ENCODE measurements around the gene TMPRSS2. TPM values are rescaled to one million over a fixed set of nuclear protein-coding genes. Genes with fewer than 3 reads are reported as not detected.

TMPRSS2 gene
- total and polyA plus RNA-seq, 11 donors, result 0.04 TPM; not detected in 10

DNA sequence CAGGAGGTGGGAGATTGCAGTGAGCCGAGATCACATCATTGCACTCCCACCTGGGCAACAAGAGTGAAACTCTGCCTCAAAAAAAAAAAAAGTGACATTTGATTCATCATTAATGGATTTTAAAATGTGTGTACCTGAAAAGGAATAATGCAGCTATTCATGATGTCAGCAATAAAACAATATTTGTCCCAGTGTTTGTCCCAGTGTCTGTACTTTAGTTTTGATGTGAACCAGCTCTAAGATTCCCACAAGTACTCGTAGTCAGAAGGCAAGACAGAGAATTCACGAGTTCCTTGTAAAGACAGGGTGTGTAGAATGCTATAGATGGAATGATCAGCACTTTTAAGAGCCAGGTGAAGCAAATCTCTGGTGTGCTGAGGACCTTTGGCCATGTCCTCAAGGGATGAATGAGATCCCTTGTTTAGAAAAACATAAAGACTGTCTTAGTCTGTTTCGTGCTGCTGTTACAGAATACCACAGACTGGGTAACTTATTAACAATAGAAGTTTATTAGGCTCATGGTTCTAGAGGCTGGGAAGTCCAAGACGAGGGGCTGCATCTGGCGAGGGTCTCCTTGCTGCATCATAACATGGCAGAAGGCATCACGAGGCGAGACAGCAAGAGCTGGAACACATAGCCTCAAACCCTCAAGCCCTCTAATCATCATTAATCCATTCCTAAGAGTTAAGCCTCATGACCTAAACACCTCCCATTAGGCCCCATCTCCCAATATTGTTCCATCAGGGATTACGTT, 12.0 kb upstream of the TMPRSS2 start:
- TF ChIP-seq POLR2A (IDR thresholded peaks at IDR 0.05), result no peak
- TF ChIP-seq, protein P1, sequence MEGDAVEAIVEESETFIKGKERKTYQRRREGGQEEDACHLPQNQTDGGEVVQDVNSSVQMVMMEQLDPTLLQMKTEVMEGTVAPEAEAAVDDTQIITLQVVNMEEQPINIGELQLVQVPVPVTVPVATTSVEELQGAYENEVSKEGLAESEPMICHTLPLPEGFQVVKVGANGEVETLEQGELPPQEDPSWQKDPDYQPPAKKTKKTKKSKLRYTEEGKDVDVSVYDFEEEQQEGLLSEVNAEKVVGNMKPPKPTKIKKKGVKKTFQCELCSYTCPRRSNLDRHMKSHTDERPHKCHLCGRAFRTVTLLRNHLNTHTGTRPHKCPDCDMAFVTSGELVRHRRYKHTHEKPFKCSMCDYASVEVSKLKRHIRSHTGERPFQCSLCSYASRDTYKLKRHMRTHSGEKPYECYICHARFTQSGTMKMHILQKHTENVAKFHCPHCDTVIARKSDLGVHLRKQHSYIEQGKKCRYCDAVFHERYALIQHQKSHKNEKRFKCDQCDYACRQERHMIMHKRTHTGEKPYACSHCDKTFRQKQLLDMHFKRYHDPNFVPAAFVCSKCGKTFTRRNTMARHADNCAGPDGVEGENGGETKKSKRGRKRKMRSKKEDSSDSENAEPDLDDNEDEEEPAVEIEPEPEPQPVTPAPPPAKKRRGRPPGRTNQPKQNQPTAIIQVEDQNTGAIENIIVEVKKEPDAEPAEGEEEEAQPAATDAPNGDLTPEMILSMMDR (IDR thresholded peaks at IDR 0.05), result no peak
- H3K9me3 ChIP-seq, result peaks cover 0 to 14% (median 0%) of the 10 kb centered on the region in 12 donors
- DNase-seq (no peak), ATAC-seq (no peak)
- WGBS, 4 donors, result 73 to 84% (median 80%) methylated on average over 9 of the region's 9 CpGs
- H3K36me3 ChIP-seq, result no peaks in the 10 kb centered on the region
- peaks cover 0 to 19% (median 0%) of the 10 kb centered on the region in 9 donors for H3K27me3 ChIP-seq
- H3K27ac ChIP-seq, result no peak overlapping the region
- H3K4me3 ChIP-seq, result no peak overlapping the region
- intact Hi-C loops (cut with DNase I), result no loop called here
- no peaks in the 10 kb centered on the region for H3K4me1 ChIP-seq

DNA sequence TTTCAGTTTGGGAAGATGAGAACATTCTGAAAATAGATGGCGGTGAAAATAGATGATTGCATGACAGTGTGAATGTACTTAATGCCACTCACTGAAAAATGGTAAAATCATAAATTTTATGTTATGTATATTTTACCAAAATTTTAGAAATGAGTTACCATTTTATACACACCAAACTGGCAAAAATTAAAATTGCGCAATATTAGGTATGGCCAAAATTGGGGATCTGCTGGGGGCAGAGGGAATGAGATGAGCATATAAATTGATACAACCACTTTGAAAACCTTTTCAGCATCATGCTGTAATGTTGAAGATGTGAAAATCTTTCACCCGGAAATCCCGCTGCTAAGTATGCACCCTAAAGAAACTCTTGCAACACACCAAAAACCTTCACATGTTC, 10.8 kb upstream of the TMPRSS2 start:
- no peak for DNase-seq
- Histone ChIP-seq H3K4me3 (no peak overlapping the region), H3K27me3 (peaks cover 0 to 11% (median 0%) of the 10 kb centered on the region in 9 donors), H3K4me1 (no peaks in the 10 kb centered on the region), H3K27ac (no peak overlapping the region), H3K36me3 (no peaks in the 10 kb centered on the region), H3K9me3 (peaks cover 0 to 14% (median 0%) of the 10 kb centered on the region in 12 donors)
- ATAC-seq, result no peak
- TF ChIP-seq, protein P1 (IDR thresholded peaks at IDR 0.05), result no peak
- TF ChIP-seq POLR2A (IDR thresholded peaks at IDR 0.05), result no peak
- WGBS, 4 donors, result 88 to 97% (median 94%) methylated on average over 4 of the region's 4 CpGs
- intact Hi-C loops (cut with DNase I), result no loop called here

DNA sequence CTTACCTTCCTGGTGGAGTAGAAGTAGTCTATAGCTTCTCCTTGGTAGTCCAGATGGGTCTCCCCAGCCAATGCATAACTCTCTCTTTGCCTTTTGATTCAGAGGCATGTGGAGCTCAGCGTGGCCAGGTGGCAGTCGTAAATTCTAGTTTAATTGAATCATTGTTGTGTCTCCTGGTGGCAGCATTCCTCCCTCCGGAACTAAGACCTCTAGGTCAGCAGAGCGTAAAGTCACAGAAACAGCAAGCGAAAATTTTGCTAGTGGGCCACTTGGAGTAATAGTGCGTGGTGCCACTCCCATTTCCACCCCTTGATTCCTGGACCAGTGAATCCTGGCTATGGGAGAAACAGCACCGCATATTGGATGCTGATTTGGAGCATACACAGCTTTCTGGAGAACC, 3.9 kb upstream of the TMPRSS2 start:
- H3K9me3 ChIP-seq, result peaks cover 0 to 8% (median 0%) of the 10 kb centered on the region in 12 donors
- no peak overlapping the region for H3K27ac ChIP-seq
- WGBS, 4 donors, result 68 to 84% (median 74%) methylated on average over 5 to 7 of the region's 7 CpGs

DNA sequence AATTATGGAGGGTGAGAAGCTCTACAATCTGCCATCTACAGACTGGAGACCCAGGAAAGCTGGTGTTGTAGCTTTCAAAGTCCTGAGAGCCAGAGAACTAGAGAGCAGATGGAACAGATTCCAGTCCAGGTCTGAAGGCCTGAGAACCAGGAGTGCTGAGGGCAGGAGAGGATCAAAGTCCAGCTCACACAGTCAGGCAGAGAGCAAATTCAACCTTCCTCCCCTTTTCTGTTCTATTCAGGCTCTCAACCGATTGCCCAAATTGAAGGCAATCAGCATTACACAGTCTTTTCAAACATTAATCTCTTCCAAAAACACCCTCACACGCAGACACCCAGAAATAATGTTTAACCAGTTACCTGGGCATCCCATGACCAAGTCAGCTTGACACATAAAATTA, 2.5 kb upstream of the TMPRSS2 start:
- intact Hi-C loops (cut with DNase I), result no loop called here
- no peak for DNase-seq
- TF ChIP-seq, protein P1 (IDR thresholded peaks at IDR 0.05), result no peak
- no peak for TF ChIP-seq POLR2A (IDR thresholded peaks at IDR 0.05)
- ATAC-seq, result no peak
- Histone ChIP-seq H3K4me3 (no peak overlapping the region), H3K9me3 (no peaks in the 10 kb centered on the region), H3K27ac (no peak overlapping the region), H3K36me3 (no peaks in the 10 kb centered on the region), H3K4me1 (peaks cover 0 to 19% (median 4%) of the 10 kb centered on the region in 12 donors), H3K27me3 (peaks cover 23 to 67% (median 38%) of the 10 kb centered on the region in 9 donors)
- WGBS, 4 donors, result 43 to 76% (median 46%) methylated on average over 2 of the region's 2 CpGs

More for the DNA sequence above, 3.9 kb upstream of the TMPRSS2 start:
- Histone ChIP-seq H3K4me1 (peaks cover 0 to 16% (median 4%) of the 10 kb centered on the region in 12 donors), H3K4me3 (no peak overlapping the region), H3K36me3 (no peaks in the 10 kb centered on the region), H3K27me3 (peaks cover 17 to 54% (median 30%) of the 10 kb centered on the region in 9 donors)
- TF ChIP-seq, protein P1 (IDR thresholded peaks at IDR 0.05), result no peak
- no peak for TF ChIP-seq POLR2A (IDR thresholded peaks at IDR 0.05)
- ATAC-seq (no peak), DNase-seq (no peak)
- intact Hi-C loops (cut with DNase I), result no loop called here

Measured in heart left ventricle (tissue), 16 donors.